NCI-H2081 (cell line): Measurements from ENCODE around the gene FXYD2.
A peak's percentile ranks its signal among the peaks of the same experiment; 100 is the strongest.

Experiments used
- DNase-seq, 2 experiments: peaks; one replicate each; lab custom pipeline; 2025; lab: John Stamatoyannopoulos, UW

The FXYD2 gene

DNA sequence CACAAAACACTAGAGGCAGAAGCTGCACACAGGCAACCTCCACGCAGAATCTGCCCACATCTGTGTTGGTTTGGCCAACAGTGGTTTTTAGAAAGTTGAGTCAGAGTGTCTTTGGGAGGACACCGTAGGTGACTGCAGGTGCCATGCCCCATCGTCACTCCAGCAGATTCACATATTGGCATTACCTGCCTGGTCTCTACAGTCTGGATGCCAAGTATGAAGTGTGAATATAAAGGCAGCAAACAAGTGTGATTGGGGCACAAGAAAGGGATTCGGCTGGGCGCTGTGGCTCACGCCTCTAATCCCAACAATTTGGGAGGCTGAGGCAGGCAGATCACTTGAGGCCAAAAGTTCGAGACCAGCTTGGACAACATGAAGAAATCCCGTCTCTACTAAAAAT, 11.0 kb upstream of the FXYD2 start:
- DNase-seq = no peak

DNA sequence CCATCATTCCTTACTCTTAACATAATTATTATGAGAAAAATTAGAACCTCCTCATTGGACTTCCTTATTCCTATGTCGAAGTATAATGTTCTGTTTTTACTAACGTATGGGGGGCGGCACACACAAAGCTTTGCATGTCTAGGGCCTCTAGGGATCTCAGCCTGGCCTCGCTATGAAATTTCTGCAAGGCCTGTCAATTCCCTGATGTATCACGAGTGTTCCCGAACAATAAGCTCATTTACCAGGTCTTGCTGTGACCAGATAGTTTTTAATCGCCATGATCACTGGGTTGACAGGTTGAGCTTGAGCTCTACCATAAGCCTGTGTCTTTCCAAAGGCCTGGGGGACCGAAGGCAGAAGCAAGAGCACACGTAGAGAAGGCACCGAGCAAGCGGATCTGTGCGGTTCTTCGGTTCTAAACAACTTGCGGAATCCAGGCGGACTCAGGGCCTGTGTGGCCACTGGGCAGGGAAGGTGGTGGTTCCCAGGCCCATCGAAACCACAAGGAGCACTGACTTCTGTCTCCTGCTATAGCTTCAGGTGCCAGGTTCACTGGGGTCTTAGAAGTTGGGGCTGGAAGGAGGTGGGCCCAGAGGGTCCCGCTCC, 10.4 kb upstream of the FXYD2 start:
- DNase-seq = no peak

DNA sequence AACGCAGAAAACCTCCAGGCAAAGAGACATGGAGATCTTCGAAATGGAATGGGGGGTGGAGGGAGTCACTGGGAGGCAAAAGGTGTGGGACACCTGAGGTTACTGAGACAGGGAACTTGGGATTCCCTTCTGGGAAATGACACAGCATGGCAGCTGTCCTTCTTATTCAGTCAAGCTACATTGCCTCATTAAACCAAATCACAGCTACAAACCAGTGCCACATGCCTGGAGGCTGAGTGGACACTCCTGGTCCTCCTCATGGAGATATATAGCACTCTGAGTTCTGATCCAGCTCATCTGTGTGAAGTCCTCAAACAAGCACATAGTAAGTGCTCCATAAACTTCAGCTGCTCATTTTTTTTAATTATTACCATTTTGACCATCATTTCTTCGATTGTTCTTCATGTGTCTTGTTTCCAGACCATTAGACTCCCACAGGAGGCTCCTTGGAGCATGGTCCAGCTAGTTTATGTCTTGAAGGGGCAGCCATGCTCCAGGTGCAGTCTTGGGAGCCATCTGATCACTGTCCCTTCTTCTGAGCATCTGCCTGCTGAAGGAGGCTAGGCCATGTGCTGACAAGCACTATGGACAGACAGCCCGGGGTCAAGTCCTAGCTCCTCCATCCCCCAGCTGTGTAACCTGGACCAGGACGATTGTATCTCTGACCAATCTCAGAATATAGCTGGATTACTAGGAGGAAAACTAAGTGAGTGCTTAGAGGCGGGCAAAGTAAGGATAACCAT, 9.7 kb upstream of the FXYD2 start:
- no peak for DNase-seq

DNA sequence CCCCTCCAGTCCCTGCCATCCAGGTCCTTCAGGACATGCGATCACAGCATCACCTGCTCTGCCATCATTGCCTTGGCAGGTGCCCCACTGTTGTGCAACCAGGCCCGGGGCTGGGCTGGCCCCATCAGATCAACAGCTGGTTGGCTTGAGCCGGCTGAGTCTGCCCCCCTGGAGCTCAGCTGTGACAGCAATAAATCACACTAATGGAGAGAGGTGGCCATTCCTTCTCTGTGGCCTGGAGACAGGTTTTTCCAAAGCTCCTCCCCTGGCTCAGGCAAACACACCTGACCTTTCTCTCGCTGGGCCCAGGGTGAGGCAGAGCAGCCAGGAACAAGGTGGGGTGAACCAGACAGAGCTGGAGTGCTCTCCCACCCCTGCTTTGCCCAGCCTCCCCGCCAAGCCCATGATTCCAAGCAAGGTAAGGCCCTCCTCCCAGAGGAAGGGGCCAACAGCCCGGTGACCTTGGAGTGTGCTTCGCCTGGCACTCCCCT, 8.9 kb upstream of the FXYD2 start:
- DNase-seq = peak; percentile 91 to 97

DNA sequence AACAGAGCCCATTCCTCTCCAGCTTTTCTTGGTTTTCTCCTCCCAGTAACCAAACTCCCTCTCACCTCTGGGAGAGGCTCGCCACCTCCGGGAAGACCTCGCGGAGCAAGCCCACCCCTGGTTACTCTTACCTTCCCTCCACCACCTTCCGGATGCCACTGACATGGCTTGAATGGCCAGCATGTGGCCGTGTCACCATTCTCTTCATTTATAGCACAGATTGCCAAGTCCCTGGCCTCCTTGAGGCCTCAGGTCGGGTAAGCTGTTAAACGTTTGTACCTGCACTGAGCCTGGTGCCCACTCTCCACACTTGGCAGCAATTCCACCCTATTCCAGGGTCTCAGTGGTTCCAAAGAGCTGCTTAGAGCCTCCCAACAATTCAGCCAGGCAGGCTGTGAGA, 8.0 kb upstream of the FXYD2 start:
- DNase-seq = no peak

DNA sequence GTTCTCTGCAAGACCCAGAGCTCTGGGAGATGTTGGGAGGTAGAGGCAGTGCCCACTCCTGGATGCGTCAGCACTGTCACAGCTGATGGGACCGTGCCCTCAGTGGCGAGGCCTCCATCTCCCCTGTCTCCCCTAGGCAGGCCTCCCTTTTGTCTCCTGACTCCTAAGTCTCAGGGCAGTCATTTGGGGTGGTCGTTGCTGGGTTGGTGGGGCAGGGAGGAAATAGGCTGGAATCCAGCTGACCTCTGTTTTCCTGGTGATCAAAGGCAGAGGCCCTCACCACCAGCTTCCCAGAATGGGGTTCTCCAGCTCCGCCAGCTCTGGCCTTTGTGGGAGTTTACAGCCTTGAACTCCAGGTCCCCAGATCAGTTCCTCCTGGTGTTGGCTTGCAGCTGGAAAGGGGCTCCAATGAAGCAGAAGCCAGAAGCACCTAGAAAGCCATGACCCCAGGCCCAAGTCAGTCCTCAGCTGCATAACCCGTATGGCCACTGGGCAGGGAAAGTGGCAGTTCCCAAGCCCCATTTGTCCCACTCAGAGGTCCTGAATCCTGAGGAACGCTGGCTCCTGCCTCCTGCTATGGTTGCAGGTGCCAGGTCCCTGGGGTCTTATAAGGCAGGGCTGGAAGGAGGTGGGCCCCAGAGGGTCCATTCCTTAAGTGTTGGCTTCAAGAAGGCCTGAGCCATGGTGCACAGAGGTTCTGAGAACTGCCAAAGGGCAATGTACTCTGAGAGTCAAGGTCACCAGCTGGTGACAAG, 7.3 kb upstream of the FXYD2 start:
- DNase-seq = no peak

DNA sequence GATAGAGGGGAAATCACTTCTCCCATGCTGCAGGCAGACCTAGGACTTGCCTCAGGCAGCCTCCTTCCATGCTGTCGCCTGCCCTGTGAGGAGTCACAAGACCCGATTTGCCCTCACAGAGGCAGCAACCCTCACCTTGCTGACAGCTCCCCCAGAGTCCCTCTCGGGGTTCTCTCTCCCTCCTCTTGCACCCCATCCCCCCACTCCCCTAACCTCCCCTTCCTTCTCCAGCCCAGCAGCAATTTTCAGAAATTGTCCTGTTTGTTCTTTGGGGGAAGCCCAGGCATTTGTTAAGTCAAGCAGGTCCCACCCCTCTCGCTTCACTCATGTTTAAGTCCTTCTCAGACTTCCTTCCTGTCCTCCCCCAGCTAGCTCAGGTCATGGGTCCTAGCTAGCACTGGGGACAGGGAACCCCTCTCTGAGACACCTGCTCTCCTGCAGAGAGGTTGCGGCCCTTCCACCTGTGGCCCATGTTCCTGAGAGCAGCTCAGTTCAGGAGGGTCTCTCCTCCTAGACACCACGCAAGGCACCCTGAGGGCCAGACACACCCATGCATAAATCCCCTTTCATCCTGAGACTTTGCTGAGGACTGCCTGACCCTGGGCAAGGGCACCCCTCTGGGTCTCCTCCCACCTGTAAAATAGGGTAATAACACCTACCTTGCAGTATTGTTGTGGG, 6.3 kb upstream of the FXYD2 start:
- DNase-seq = no peak

DNA sequence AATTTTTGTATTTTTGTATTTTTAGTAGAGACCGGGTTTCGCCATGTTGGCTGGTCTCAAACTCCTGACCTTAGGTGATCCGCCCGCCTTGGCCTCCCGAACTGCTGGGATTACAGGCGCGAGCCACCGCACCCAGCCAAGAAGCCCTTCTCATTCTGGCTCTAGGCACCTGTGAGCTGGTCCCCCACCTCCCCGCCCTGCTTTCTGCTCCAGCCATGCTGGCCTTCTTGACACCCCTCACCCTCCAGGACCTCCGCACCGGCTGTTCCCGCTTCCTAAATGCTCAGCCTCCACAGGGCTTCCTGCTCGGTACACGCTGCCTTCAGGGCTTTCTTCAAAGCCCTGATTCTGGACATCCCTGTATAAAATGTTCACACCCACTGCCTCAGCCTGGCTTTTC, 5.5 kb upstream of the FXYD2 start:
- no peak for DNase-seq

DNA sequence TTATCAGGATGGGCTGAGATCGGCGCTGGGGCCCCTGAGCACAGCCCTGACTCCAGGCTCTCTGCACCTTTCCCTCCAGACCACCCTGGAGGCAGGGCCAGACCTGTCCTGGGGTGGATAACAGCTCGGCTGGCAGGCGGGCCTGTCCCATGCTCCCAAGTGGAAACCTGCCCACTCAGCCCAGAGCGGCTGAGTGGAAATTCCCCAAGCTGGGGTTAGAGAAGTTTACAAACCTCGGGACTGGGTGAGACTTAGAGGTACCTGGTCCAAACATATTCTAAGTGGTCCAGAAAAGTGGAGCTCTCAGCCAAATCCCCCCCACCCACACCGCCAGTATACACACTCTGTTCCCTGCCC, 4.8 kb upstream of the FXYD2 start:
- DNase-seq = no peak

DNA sequence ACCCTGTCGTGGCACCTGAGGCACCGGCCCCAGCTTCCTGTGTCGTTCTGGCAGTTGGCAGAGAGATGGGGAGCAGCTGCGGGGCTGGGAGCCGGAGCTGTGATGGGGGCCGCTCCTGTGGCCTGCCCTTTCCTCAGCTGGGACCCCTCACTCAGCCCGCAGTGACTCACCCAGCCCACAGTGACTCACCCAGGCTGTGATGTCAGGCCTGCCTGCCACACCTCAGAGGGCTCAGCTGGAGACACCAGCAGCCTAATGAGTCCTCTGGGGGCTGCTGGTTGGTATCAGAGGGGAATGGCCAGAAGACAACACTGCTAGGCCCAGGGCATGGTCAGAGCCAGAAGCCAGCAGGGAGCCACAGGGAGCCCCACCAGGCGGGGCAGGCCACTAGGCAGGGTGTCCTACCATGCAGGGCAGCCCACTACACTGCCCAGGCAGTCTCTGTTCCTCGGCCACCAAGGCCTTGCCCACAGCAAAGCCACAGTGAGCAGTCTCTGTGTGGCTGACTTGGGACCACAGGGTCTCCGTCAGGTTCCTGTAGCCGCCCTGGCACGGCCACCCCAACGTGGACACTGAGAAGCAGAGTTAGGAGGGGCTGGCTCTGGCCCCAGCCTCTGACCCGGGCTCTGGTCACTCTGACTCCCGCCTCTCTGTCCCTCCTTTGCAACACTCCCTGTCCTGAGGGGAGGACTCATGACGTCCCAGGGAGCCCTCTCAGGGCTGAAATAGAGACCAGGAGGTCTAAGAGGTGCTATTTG, 4.2 kb upstream of the FXYD2 start:
- DNase-seq = no peak

DNA sequence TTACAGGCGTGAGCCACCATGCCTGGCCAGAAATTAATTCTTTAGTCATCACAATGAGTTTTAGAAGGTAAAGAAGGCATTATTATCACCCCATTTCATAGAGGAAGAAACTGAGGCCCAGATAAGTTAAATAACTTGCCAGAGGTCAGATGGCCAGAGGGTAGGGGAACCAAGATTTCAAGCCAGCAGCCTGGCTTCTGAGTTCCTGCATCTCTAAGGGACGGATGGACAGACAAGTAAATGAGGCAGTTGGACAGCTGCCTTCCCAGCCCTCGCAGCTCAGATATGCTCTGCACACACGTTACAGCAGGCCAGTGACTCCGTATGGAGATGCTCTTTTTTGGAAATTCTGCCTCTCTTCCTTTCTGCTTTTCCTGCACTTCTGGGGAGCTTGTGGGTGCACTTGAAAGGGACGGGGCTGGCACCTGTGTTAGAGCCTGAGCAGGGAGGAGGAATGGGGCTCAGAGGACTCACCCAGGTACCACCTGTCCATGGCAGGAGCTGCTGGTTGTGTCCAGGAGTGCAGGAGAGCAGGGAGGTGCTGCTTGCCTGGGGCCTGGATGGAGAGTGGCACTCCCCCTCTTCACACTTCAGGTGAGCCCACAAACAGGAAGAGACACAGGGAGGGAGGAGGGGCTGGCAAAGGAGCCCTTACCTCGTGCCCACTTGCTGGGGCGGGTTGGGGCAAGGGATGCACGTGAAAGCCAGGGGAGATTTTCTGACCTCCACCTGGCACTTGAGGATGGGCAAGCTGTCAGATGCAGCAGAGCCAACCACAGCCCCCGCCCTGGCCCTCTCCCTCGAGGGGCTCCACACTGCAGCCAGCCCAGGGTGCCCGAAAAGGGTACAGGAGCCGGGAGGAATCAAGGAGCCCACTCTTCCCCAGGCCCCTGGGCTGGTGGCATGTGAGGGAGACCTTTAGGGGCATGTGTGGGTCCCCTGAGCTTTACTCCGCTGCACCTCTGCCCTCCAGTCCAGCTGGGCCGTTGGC, 3.3 kb upstream of the FXYD2 start:
- DNase-seq = no peak

DNA sequence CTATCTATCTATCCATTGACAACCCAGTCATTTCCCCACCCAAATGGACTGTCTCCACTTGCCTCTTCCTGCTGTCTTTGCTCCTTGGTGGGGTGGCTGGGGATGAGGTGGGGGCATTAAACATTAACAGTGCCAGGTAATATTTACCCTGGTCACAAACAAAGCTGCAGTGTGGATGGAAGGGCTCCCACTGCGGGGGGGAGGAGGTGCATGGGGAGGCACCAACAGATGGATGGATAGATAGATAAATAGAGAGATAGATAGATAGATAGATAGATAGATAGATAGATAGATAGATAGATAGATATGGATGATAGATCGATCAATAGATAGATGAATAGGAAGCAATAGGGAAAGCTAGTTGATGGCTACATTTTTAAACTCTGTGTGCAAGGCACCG, 2.3 kb upstream of the FXYD2 start:
- no peak for DNase-seq

DNA sequence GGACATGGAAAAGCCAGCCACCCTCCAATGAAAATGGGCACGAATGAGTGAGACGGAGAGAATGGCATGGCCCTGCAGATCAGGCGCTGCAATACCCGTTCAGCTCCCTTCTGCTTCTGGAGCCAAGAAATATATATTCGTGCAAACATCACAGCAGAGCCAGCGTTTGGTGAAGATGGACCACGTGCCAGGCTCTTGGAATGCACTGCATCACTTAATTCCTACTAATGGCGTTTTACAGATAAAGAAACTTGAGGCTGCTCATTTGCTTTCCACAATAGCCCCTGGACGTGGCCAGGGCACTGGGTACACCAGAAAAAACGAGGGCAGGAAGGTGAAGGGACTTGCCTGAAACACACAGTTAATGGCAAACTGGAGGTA, 1.6 kb upstream of the FXYD2 start:
- DNase-seq = no peak

DNA sequence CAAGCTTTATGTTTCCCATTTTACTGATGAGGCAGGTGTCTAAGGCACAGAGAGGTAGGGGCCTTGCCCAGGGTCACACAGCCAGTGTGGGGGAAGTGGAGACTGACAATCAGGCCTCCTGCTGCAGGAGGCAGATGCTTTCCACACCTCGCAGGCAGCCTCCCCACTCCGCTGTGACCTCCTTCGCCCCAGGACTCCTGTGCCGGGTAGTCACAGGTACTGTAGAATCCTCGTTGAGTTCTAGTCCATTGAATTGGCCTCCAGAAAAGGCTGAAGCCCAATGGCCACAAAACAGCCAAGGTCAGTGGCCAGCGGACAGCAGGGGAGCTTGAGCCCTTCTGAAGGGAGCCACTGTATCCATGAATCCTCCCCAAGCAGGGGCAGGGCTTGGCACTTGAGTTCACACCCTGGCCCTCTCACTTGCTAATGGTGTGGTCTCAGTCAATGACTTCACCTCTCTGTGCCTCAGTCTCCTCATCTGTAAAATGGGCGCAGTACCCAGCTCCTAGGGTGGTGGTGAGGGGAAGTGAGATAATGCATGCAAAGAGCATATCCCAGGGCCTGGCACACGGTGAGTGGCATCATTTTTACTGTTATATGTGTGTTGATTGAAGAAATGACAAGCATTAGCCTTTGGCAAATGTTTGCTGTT, 1.1 kb upstream of the FXYD2 start:
- no peak for DNase-seq

DNA sequence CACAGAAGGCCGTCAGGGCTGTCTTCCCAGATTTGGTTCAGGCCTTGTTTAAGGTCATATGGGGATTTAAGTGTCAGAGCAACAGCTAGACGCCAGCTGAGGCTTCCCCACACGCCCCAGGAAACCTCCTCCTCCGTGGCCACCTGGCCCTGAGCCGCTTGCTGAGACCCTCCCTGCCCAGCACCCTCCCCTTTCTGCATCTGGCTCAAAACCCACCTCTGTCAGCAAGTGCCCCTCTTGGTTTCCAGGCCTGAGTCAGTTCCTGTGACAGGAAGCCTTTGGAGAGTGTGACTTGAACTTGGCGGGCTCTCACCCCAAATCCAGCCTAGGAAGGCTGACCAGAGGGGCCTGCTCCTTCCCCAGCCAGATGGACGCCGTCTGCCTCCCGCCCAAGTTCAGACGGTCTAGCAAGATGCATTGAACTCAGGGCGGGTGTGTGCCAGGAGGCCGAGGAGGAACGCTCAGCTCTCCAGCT, 561 bp downstream of the FXYD2 start:
- DNase-seq = no peak

DNA sequence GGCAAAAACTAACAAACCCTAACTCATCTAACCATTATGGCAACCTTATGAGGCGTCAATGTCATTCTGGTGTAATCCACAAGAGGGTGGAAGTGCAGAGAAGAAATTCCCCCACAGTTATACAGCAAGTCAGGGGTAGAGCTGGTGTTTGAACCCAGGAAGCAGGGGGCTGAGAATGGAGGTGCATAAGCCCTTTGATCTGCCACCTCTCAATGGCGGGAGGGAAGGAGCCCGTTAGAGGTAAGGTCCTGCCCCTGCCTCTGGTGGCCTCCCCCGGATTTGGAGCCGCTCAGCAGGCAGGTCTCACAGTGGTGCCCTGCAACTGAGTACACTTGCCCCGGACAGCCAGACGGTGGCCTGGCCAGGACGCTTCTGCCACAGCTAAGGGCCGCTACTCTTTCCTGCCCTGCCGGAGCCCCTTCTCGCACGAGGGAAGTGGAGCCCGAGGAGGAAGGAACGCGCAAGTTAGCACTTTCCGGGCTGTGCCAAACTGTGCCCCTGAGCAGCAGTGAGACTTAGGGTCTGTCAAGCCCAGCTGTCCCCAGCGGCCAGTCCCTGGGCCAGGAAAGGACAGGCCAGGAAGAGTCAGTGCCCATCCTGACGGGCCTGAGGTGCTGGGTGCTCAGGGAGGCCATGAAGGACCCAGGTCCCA, 1.1 kb downstream of the FXYD2 start:
- peak; percentile 7 to 35 for DNase-seq

DNA sequence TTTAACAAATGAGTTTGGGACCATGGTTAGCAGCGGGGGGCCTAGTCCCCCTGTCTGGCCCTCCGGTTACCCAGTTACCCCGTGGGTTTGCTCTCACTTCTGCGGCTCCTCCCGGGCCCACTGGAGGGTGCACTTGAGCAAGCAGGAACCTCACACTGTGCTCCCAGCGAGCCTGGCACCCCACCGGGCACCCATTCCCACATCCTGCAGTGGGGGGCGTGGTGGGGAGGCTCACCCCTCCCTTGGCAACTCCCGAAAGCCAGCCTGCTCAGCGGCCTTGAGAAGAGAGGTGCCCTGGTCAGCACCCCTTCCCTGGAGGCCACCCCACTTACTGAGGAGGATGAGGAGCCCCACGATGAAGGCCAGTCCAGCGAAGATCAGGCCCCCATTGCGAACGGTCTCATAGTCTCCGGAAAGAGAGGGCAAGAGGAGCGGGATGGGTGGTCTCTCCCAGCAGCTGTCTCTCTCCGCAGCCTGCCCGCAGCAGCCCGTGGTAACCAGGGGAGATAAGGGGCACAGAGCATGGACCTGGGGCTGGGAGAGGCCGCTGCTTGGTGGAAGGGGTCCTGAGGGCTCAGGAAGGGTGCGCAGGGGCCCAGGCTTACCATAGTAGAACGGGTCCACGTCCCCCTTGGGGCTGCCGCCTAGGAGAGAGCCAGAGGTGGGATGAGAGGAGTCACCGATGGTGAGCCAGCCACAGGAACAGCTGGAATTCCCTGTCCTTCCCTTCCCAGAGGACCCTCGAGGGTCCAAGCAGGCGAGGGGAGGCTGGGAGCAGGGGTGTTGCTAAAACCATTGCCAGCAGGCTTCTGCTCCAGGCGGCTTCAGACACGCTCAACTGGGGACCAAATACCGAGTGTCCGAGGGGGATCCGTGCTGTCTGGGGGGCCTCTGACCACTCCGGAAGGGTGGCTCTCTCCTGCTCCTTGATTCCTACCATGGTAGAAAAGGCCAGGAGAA, 2.2 kb downstream of the FXYD2 start:
- peak; percentile 66 to 75 for DNase-seq

DNA sequence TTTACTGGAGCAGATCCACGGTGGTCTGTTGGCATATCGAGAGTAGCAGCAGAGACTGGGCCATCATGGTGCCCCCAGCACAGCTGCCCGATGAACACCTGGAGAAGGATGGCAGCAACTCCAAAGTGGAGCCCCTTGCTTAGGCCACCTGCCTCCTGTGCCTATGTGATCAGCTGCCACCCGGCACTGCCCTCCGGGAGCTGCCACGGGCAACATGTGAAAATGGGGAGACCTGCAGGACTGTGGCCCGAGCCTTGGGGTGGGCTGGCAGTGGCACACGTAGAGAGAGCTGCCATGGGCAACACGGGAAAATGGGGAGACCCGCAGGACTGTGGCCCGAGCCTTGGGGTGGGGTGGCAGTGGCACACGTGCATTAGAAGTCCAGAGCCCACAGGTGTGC, 3.1 kb downstream of the FXYD2 start:
- DNase-seq = no peak
